GM23248 (cell line): Measurements from ENCODE around the gene SLC66A1. TPM values are rescaled to one million over a fixed set of nuclear protein-coding genes. Genes with fewer than 3 reads are reported as not detected.

ENCODE experiments used
- DNase-seq: peaks from one replicate; pipeline ENCODE4 v3.0.0-alpha.2; 2015
- H2AFZ ChIP-seq: fragments of 200-600 bp; sonication (generic); 2 replicates; pipeline ENCODE4 v1.6.1; 2016; ENCODE audit warnings: antibody characterized with exemption
- H3F3A ChIP-seq: fragments of 200-600 bp; sonication (generic); 2 replicates; pipeline ENCODE4 v1.6.1; 2016; ENCODE audit warnings: mild to moderate bottlenecking, antibody characterized with exemption, mixed run types; ENCODE audit not compliant: insufficient read depth
- H3K27ac ChIP-seq: fragments of 200-600 bp; sonication (generic); 2 replicates; pipeline ENCODE4 v1.5.1; 2016; ENCODE audit warnings: mild to moderate bottlenecking
- H3K27me3 ChIP-seq: fragments of 200-600 bp; sonication (generic); replicated peaks from 2 replicates; pipeline ENCODE4 v1.6.1; 2016; ENCODE audit warnings: mild to moderate bottlenecking; ENCODE audit not compliant: insufficient read depth
- H3K36me3 ChIP-seq: fragments of 200-600 bp; sonication (generic); 2 replicates; pipeline ENCODE4 v1.6.1; 2016; ENCODE audit warnings: low read depth, mild to moderate bottlenecking
- H3K4me1 ChIP-seq: fragments of 200-600 bp; sonication (generic); 2 replicates; pipeline ENCODE4 v1.6.1; 2016; ENCODE audit warnings: mild to moderate bottlenecking; ENCODE audit not compliant: insufficient read depth
- H3K4me2 ChIP-seq: fragments of 200-600 bp; sonication (generic); one replicate; pipeline ENCODE4 v1.6.1; 2016; ENCODE audit warnings: mild to moderate bottlenecking; ENCODE audit not compliant: unreplicated experiment
- H3K4me3 ChIP-seq: fragments of 200-600 bp; sonication (generic); 2 replicates; pipeline ENCODE4 v1.5.1; 2016; ENCODE audit warnings: mild to moderate bottlenecking
- H3K79me2 ChIP-seq: fragments of 200-600 bp; sonication (generic); 2 replicates; pipeline ENCODE4 v1.6.1; 2016; ENCODE audit warnings: mild to moderate bottlenecking; ENCODE audit not compliant: insufficient read depth
- H3K9ac ChIP-seq: fragments of 200-600 bp; sonication (generic); 2 replicates; pipeline ENCODE4 v1.6.1; 2016; ENCODE audit warnings: mild to moderate bottlenecking
- H3K9me2 ChIP-seq: fragments of 200-600 bp; sonication (generic); 2 replicates; pipeline ENCODE4 v1.6.1; 2016; ENCODE audit warnings: mixed run types, mild to moderate bottlenecking, moderate library complexity; ENCODE audit not compliant: insufficient read depth
- H3K9me3 ChIP-seq: fragments of 200-600 bp; sonication (generic); one replicate; pipeline ENCODE4 v1.6.1; 2017; ENCODE audit warnings: low read depth
- H4K20me1 ChIP-seq: fragments of 200-600 bp; sonication (generic); 2 replicates; pipeline ENCODE4 v1.6.0; 2016; ENCODE audit not compliant: insufficient read depth
- EZH2 ChIP-seq: fragments of 200-600 bp; sonication (generic); IDR thresholded peaks from 2 replicates; pipeline ENCODE4 v1.6.1; 2018; ENCODE audit warnings: antibody characterized with exemption, mild to moderate bottlenecking; ENCODE audit not compliant: insufficient read depth, poor library complexity, severe bottlenecking
- EZH2phosphoT487 ChIP-seq: fragments of 200-600 bp; sonication (generic); IDR thresholded peaks from 2 replicates; pipeline ENCODE4 v1.6.1; 2018; ENCODE audit warnings: antibody characterized with exemption, moderate library complexity, mild to moderate bottlenecking, low read depth; ENCODE audit not compliant: insufficient read depth
- WGBS, 2 experiments: methylation state at CpG; one replicate each; pipeline ENCODE4 v1.1.6; 2015 to 2017; ENCODE audit warnings: low lambda C conversion rate in 2 of 2, low coverage in 1 of 2; ENCODE audit errors: missing lambda C conversion rate in 2 of 2; 5-methylcytosine and 5-hydroxymethylcytosine counted together
- in situ Hi-C: fragments of 300-500 bp; cut with MboI; formaldehyde crosslinking; loops from 2 replicates; pipeline ENCODE4 v1.15.0; 2020
- polyA plus RNA-seq: library from polyadenylated mRNA; unstranded; fragments of >200 nt; fragmentation: Nextera tagmentation; extraction: Ambion mirVana; gene quantifications from 2 replicates; pipeline ENCODE4 v1.2.1, GENCODE V29; 2016
- total RNA-seq: library from RNA; depleted of rRNA; stranded (reverse); fragments of >200 nt; shearing (Covaris generic); gene quantifications from 2 replicates; pipeline ENCODE4 v1.2.3, GENCODE V29; 2014

SLC66A1 gene
- total and polyA plus RNA-seq, 2 experiments from 2014 or later: 13.5 to 16.2 TPM

- Histone ChIP-seq H4K20me1 (no peaks in the 10 kb centered on the region), H3K4me2 (no peak overlapping the region), H3K27ac (no peak overlapping the region), H3K36me3 (peaks cover 11% of the 10 kb centered on the region; the same call in 1 of the 2 replicates), H2AFZ (no peak overlapping the region), H3K4me1 (no peaks in the 10 kb centered on the region), H3K9me2 (no peaks in the 10 kb centered on the region), H3K4me3 (no peak overlapping the region), H3K9ac (no peak overlapping the region), H3K79me2 (peaks cover 16% of the 10 kb centered on the region), H3K9me3 (no peaks in the 10 kb centered on the region), H3K27me3 (no peaks in the 10 kb centered on the region), H3F3A (no peaks in the 10 kb centered on the region)
- 76 to 78% methylated on average over 29 to 33 of the region's 33 CpGs for WGBS, 2 experiments
- TF ChIP-seq EZH2phosphoT487 (no peak), EZH2 (no peak)
- in situ Hi-C loops: no loop called here
- no peak for DNase-seq
Measured at GRCh38 chr1:19342894-19343616, 30.9 kb downstream of the SLC66A1 start.

- no peak overlapping the region for H3K4me2 ChIP-seq
- WGBS, 2 experiments: 83% methylated on average over 18 to 20 of the region's 20 CpGs
- no peaks in the 10 kb centered on the region for H4K20me1 ChIP-seq
- no peaks in the 10 kb centered on the region for H3K9me3 ChIP-seq
- H3K9me2 ChIP-seq: no peaks in the 10 kb centered on the region
- DNase-seq: no peak
- no peak for TF ChIP-seq EZH2phosphoT487
- no peak for TF ChIP-seq EZH2
- H3F3A ChIP-seq: no peaks in the 10 kb centered on the region
- no peaks in the 10 kb centered on the region for H3K4me1 ChIP-seq
- H3K27ac ChIP-seq: no peak overlapping the region
- no peak overlapping the region for H3K4me3 ChIP-seq
- no peak overlapping the region for H3K9ac ChIP-seq
- in situ Hi-C loops: no loop called here
- H3K36me3 ChIP-seq: peaks cover 4% of the 10 kb centered on the region; the same call in 1 of the 2 replicates
- peaks cover 23% of the 10 kb centered on the region for H3K79me2 ChIP-seq
- H2AFZ ChIP-seq: no peak overlapping the region
- no peaks in the 10 kb centered on the region for H3K27me3 ChIP-seq
Measured at GRCh38 chr1:19343617-19344350, 31.7 kb downstream of the SLC66A1 start.

- Histone ChIP-seq H3K4me1 (no peaks in the 10 kb centered on the region), H4K20me1 (no peaks in the 10 kb centered on the region), H3K9me2 (no peaks in the 10 kb centered on the region), H3K79me2 (peaks cover 23% of the 10 kb centered on the region), H3K27ac (no peak overlapping the region), H3F3A (no peaks in the 10 kb centered on the region), H3K36me3 (peaks cover 6% of the 10 kb centered on the region; the same call in 1 of the 2 replicates), H3K27me3 (no peaks in the 10 kb centered on the region), H3K4me3 (no peak overlapping the region), H3K9ac (no peak overlapping the region), H3K9me3 (no peaks in the 10 kb centered on the region), H2AFZ (no peak overlapping the region), H3K4me2 (no peak overlapping the region)
- WGBS, 2 experiments: 58 to 65% methylated on average over 11 to 12 of the region's 12 CpGs
- in situ Hi-C loops: no loop called here
- DNase-seq: peak; percentile 64
- TF ChIP-seq EZH2phosphoT487 (no peak), EZH2 (no peak)
Measured at GRCh38 chr1:19344372-19344810, 32.3 kb downstream of the SLC66A1 start.

- no peaks in the 10 kb centered on the region for H4K20me1 ChIP-seq
- in situ Hi-C loops: no loop called here
- TF ChIP-seq EZH2phosphoT487 (no peak), EZH2 (no peak)
- no peak overlapping the region for H3K27ac ChIP-seq
- 73 to 81% methylated on average over 11 of the region's 11 CpGs for WGBS, 2 experiments
- H3F3A ChIP-seq: no peaks in the 10 kb centered on the region
- H3K36me3 ChIP-seq: peaks cover 6% of the 10 kb centered on the region; the same call in 1 of the 2 replicates
- peaks cover 23% of the 10 kb centered on the region for H3K79me2 ChIP-seq
- H3K9me2 ChIP-seq: no peaks in the 10 kb centered on the region
- no peak overlapping the region for H3K4me3 ChIP-seq
- H3K27me3 ChIP-seq: no peaks in the 10 kb centered on the region
- no peak overlapping the region for H3K4me2 ChIP-seq
- H3K9ac ChIP-seq: no peak overlapping the region
- H2AFZ ChIP-seq: no peak overlapping the region
- H3K9me3 ChIP-seq: no peaks in the 10 kb centered on the region
- DNase-seq: no peak
- no peaks in the 10 kb centered on the region for H3K4me1 ChIP-seq
Measured at GRCh38 chr1:19344831-19345230, 32.7 kb downstream of the SLC66A1 start.
